Body of pancreas (tissue), 4 donors: ENCODE results near the gene TOP3A.

Experiments used
- POLR2A ChIP-seq, 3 donors: fragments of 450-650 bp; IDR thresholded peaks; one replicate each; pipeline ENCODE4 v1.6.1; 2016; ENCODE audit warnings: antibody characterized with exemption in 3 of 3, mild to moderate bottlenecking in 2 of 3
- TF ChIP-seq, protein P1 (sequence below), 7 experiments: fragments of 450-650 bp in 4 of 7; fragments of 200-600 bp in 3 of 7; sonication (generic) in 3 of 7; IDR thresholded peaks; one replicate each; pipeline ENCODE4 v1.5.1; 2016 to 2019; ENCODE audit warnings: antibody characterized with exemption in 7 of 7

DNA sequence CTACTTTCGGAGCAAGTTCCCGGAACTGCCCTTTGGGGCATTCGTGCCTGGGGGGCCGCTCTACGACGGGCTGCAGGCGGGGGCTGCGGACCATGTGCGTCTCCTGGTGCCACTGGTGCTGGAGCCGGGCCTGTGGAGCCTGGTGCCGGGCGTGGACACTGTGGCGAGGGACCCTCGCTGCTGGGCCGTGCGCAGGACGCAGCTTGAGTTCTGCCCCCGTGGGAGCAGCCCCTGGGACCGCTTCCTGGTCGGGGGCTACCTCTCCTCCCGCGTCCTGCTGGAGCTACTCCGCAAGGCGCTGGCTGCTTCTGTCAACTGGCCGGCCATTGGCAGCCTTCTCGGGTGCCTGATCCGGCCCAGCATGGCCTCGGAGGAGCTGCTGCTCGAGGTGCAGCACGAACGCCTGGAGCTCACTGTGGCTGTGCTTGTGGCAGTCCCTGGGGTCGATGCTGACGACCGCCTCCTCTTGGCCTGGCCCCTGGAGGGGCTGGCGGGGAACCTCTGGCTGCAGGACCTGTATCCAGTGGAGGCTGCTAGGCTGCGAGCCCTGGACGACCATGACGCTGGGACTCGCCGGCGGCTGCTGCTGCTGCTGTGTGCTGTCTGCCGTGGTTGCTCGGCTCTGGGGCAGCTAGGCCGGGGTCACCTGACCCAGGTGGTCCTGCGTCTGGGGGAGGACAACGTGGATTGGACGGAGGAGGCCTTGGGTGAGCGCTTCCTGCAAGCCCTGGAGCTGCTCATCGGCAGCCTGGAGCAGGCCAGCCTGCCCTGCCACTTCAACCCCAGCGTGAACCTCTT is 50.7 kb downstream of the TOP3A start:
- TF ChIP-seq, protein P1, sequence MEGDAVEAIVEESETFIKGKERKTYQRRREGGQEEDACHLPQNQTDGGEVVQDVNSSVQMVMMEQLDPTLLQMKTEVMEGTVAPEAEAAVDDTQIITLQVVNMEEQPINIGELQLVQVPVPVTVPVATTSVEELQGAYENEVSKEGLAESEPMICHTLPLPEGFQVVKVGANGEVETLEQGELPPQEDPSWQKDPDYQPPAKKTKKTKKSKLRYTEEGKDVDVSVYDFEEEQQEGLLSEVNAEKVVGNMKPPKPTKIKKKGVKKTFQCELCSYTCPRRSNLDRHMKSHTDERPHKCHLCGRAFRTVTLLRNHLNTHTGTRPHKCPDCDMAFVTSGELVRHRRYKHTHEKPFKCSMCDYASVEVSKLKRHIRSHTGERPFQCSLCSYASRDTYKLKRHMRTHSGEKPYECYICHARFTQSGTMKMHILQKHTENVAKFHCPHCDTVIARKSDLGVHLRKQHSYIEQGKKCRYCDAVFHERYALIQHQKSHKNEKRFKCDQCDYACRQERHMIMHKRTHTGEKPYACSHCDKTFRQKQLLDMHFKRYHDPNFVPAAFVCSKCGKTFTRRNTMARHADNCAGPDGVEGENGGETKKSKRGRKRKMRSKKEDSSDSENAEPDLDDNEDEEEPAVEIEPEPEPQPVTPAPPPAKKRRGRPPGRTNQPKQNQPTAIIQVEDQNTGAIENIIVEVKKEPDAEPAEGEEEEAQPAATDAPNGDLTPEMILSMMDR (IDR thresholded peaks at IDR 0.05): no peak
- TF ChIP-seq POLR2A (IDR thresholded peaks at IDR 0.05): no peak
